ENCODE data around the gene CAPN5. TPM values are rescaled to one million over a fixed set of nuclear protein-coding genes. Genes with fewer than 3 reads are reported as not detected.
"Not testable (repeated sequence)": the region's sequence is repeated elsewhere in the genome, so short reads cannot be mapped to it uniquely, and the experiment has no call there.

The CAPN5 gene
- total RNA-seq, 1 experiment from 2014 or later = 1.7 TPM

DNA sequence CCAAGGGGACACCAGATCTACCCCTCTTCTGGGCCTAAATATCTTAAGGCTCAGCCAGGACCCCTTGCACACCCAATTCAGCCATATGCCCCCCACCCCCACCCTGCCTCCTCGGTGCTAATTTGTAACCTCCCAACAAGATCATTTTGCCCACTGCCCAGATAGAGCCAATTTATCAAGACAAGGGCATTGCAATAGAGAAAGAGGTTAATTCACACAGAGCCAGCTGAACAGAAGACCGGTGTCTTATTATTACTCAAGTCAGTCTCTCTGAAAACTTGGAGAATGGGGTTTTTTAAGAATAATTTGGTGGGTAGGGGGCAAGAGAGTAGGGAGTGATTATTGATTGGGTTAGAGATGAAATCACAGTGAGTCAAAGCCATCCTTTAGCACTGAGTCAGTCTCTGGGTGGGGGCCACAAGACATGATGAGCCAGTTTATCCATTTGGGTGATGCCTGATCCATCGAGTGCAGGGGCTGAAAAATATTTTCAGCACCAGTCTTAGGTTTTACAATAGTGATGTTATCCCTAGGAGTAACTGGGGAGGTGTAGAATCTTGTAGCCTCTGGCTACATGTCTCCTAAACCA is 9.9 kb upstream of the CAPN5 start:
- in situ Hi-C loops (cut with HindIII; ENCODE audit: low pct_unique_long_range_greater_than_20kb, low sequenced_read_pairs) = no loop called here
- DNase-seq (ENCODE audit: low read depth, low spot score) = no peak

DNA sequence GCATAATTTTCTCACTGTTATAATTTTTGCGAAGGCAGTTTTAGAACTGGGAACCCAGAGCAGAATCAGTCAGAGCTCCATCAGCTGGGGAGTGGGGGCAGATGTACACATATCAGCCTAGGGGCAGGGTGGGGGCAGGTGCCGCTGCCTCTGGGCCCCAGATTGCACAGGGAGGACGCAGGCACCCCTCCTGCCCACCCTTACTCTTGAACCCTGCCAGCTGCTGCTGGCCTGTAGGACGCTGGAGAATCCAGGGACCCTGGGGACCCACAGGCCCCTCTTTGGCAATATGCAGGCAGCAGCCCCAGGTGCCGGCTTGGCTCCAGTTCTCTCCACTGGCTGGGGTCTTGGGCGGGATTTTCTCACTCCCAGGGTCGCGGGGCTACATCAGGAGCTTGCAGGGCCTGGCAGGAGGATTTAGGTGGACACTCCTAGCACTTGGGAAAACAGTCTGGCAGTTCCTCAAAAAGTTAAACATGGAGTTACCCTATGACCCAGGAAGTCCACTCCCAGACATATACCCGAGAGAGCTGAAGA is 8.8 kb upstream of the CAPN5 start:
- in situ Hi-C loops (cut with HindIII; ENCODE audit: low pct_unique_long_range_greater_than_20kb, low sequenced_read_pairs) = no loop called here
- no peak for DNase-seq (ENCODE audit: low read depth, low spot score)

DNA sequence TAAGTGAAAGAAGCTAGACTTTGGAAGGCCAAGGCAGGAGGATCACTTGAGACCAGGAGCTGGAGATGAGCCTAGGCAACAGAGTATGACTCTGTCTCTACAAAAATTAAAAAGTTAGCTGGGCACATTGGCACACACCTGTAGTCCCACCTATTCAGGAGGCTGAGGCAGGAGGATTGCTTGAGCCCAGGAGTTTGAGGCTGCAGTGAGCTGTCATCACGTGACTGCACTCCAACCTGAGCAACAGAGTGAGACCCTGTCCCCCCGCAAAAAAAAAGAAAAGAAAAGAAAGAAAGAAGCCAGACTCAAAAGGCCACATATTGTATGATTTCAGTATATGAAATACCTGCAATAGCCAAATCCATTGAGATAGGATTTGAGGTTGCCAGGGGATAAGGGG is 7.9 kb upstream of the CAPN5 start:
- DNase-seq (ENCODE audit: low read depth, low spot score) = no peak
- in situ Hi-C loops (cut with HindIII; ENCODE audit: low pct_unique_long_range_greater_than_20kb, low sequenced_read_pairs) = no loop called here

DNA sequence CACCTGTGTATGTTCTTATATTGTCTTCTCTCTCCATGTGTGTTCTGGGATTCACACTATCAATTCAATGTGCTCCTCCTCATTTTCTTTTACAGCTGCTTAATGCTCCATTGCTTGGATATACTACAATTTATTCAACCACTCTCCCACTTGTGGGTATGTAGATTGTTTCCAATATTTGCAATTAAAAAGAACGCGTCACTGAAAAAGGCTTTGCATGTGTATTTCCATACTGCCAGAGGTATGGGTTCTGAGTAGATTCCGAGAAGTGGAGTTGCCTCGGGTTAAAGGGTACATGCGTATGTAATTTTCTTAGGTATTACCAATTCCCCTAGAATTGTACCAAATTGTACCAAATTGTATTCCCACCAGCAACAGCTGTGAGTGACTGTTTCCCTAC is 7.0 kb upstream of the CAPN5 start:
- in situ Hi-C loops (cut with HindIII; ENCODE audit: low pct_unique_long_range_greater_than_20kb, low sequenced_read_pairs) = no loop called here
- DNase-seq (ENCODE audit: low read depth, low spot score) = no peak

DNA sequence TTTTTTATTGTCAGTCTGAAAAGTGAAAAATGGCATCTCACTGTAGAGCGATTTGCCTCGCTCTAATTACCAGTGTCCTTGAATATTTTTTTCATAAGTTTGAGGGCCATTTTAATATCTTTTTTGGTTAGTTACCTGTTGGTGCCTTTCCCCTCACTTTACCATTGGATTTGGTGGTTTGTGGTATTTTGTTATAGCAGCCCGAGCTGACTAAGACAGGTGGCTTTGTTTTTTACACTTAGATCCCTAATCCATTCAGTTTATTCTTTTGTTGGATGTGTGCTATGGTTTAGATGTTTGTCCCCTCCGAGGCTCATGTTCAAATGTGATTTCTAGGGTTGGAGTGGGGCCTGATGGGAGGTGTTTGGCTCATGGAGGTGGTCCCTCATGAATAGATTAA is 6.5 kb upstream of the CAPN5 start:
- DNase-seq (ENCODE audit: low read depth, low spot score) = no peak
- in situ Hi-C loops (cut with HindIII; ENCODE audit: low pct_unique_long_range_greater_than_20kb, low sequenced_read_pairs) = no loop called here

DNA sequence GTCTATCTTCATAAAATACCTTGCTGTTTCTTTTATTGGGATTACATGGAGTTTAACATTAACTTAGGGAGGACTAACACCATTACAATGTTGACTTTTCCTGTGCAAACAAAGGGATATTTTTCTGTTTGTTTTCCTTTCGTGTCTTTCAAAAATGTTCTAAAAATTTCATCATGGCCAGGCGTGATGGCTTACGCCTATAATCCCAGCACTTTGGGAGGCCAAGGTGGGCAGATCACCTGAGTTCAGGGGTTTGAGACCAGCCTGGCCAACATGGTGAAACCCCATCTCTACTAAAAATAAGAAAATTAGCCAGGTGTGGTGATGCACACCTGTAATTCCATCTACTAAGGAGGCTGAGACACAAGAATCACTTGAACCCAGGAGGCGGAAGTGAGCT is 5.5 kb upstream of the CAPN5 start:
- in situ Hi-C loops (cut with HindIII; ENCODE audit: low pct_unique_long_range_greater_than_20kb, low sequenced_read_pairs); DNase-seq (ENCODE audit: low read depth, low spot score): not testable (repeated sequence)

DNA sequence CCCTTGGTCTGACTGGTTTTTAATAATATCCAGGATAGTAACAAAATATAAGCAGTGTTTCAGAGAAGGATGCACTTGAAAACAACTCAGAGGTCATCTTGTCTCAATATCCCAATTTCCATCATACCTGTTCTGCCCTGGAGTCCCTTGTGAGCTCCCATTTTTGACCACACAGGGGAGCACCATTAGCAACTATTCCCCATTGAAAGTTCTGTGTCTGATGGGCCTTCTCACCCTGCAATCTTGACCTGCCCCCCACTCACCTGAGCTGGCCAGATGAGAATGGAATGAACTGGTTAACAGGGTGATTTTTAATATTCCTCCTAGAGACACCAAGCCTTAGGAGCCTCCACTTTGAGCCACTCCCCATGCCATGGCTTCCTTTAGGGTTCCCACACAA is 3.8 kb upstream of the CAPN5 start:
- in situ Hi-C loops (cut with HindIII; ENCODE audit: low pct_unique_long_range_greater_than_20kb, low sequenced_read_pairs) = no loop called here
- no peak for DNase-seq (ENCODE audit: low read depth, low spot score)

DNA sequence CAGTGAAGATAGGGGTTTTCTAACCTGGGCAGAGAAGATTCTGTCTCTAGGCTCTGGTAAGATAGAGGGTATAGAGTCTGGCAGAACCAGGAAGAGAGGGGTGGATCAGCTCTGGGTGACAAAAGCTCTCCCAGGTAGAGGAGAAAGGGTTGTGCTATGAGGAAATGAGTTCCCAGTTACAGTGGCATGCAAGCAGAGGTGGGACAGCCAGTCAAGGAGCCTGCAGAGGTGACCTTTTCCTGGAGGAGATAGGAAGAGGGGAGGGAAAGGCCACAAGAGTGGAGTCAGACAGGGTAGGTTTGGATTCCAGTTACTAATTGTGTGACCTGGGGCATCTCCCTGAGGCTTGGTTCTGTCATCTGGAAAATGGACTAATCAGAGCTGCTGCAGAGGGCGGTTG is 3.4 kb upstream of the CAPN5 start:
- in situ Hi-C loops (cut with HindIII; ENCODE audit: low pct_unique_long_range_greater_than_20kb, low sequenced_read_pairs) = no loop called here

DNA sequence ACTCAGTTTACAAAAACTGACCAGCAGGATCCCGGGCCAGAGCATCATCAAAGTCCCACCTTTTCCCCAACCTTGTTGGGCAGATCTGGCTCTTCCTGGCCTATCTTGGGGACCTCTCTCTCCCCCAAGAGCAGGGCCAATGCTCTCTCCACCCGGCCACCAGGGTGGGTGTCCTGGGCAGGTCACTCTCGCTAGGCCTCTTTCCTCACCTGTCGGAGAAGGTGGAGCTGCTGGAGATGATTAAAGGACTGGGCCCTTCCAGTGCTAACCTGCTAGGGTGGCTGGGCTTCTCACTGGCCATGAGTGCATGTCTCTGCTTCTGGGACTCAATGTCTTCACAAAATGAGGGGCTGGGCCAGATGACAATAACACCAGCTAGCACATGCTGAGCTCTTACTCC is 2.9 kb upstream of the CAPN5 start:
- DNase-seq (ENCODE audit: low read depth, low spot score) = no peak
- in situ Hi-C loops (cut with HindIII; ENCODE audit: low pct_unique_long_range_greater_than_20kb, low sequenced_read_pairs) = no loop called here

More for the DNA sequence above, 3.4 kb upstream of the CAPN5 start:
- DNase-seq (ENCODE audit: low read depth, low spot score) = no peak

DNA sequence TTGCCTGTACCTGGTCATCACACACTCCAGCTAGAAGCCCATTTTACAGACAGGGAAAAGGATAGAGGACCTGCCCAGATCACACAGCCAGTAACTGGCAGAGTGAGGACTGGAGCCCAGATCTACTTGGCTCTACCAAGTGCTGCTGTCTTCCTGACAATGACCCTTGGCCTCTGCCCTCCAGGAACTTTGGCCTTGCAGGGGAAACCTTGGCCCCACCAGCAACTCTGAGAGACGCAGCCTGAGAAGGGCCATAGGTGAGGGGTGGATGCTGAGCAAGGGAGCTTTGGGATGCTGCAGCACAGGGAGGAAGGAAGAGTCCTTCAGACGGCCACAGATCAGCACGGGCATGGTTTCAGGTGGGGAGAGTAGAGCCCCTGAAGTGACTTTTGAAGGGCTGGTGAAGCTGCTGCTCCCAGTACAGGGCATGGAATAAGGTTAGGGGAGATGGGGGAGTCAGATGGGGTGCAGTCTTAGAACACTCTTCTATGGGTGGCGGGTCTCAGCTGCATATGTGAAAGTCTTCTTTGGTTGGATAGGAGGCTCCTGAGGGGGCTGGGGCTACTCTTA is 2.0 kb upstream of the CAPN5 start:
- in situ Hi-C loops (cut with HindIII; ENCODE audit: low pct_unique_long_range_greater_than_20kb, low sequenced_read_pairs) = no loop called here
- no peak for DNase-seq (ENCODE audit: low read depth, low spot score)

DNA sequence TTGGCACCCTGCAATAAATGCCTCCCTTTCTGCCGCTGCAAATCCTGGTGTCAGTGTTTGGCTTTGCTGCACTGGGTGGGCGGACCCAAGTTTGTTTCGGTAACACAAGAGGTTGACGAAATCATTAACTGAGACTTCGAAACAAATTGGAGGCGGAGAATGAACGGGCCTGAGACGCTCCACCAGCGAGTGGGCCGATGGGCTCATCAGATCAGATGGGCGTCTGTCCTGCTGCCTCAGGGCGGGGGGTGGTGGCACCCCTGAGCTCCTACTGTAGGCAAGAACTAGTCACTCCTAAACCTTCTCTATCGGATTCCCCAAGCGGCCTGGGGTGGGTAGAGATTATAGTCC is 918 bp upstream of the CAPN5 start:
- in situ Hi-C loops (cut with HindIII; ENCODE audit: low pct_unique_long_range_greater_than_20kb, low sequenced_read_pairs) = no loop called here
- no peak for DNase-seq (ENCODE audit: low read depth, low spot score)

DNA sequence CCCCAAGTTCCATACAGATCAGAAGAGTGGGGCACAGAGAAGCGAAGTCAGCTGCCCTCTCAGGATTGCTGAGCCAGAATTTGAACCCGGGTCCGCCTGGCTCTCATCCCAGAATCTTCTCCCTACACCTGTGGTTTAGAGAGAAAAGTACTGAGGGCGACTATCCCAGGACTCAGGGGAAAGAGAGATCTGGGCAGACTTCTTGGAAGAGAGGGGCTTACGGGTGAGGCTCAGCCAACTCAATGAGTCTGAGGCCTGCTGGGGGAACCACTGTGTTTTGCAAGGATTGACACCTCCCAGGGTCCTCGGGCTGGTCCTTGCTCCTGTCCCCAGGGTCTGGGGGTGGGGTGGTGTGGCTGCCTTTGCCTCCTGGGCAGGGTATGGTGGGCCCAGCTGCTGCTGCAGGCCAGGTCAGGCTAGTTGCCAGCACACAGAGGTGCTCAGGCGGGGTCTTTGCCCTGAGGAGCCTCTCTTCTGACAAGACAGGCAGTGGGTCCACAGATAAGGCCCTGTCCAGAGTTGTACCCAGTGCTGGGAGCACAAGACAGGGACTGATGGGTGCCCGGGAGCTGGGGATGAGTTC is 1.2 kb downstream of the CAPN5 start:
- DNase-seq (ENCODE audit: low read depth, low spot score) = no peak
- in situ Hi-C loops (cut with HindIII; ENCODE audit: low pct_unique_long_range_greater_than_20kb, low sequenced_read_pairs) = no loop called here

DNA sequence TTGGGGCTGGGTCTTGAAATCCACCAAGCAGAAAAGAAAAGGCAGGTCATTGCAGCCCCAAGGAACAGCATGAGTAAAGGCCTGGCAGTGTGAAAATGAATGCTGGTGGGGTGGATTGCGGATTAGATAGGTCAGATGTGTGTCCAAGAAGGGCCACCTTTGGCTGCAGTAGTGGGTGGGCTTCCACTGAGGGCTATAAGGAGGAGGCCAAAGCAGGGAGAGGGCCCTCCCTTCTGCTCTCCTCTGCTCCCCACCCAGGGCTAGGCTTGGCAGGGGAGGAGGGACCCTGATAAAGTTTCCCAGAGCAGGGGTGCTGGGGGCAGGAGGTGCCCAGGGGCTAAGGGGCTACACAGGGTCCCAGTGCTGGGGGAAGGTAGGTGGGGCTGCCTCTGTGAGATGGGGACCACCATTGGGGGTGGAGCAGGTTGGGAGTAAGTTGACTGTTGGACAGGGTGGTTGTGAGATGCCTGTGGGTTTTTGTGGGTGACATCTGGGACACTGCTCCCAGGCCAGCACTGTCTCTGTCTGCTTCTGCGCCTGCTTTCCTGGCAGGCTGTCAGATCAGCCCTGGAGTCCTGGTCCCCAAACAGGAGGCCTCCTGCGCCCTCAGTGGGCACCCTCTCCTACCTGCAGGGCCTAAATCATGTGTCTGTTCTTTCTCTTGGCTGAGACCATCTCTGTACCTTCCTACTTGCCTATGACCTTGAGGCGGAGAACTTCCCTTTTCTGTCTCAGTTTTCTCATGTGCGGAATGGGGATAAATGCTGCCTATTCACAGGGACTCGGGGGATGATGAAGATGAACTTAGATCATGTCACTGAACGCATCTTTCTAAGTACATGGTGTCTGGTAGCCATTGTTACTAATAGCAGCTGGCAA is 1.9 kb downstream of the CAPN5 start:
- no peak for DNase-seq (ENCODE audit: low read depth, low spot score)
- in situ Hi-C loops (cut with HindIII; ENCODE audit: low pct_unique_long_range_greater_than_20kb, low sequenced_read_pairs) = no loop called here

DNA sequence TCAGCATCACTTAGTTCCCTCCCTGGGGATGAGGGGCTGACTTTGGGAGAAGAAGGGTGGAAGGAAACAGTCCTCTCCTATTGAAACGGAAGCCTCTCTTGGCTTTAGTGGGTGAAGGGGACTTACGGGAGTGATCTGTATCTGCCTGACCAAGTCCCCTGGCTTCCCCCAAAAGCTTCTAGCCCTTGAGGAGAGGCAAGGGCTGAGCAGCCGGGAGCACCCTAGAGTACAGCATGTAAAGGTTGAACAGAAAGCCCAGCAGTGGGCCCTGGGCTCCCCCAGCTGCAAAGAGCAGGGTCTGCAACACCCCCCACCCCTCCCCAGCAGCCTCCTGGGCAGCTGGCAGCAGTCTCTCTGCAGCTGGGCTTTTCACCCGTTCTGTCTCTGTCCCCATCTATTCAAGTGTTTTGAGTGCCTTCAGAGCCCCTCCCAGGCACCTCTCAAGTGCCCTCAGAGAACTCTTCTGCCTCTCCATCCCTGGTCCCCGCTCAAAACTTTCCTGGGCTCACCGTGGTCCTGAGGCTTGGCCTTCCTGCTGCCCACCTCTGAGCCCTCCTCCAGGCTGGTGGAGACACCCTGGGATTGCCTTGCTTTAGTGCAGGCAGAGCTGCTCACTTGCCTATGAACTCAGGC is 2.7 kb downstream of the CAPN5 start:
- DNase-seq (ENCODE audit: low read depth, low spot score) = no peak
- in situ Hi-C loops (cut with HindIII; ENCODE audit: low pct_unique_long_range_greater_than_20kb, low sequenced_read_pairs) = no loop called here

DNA sequence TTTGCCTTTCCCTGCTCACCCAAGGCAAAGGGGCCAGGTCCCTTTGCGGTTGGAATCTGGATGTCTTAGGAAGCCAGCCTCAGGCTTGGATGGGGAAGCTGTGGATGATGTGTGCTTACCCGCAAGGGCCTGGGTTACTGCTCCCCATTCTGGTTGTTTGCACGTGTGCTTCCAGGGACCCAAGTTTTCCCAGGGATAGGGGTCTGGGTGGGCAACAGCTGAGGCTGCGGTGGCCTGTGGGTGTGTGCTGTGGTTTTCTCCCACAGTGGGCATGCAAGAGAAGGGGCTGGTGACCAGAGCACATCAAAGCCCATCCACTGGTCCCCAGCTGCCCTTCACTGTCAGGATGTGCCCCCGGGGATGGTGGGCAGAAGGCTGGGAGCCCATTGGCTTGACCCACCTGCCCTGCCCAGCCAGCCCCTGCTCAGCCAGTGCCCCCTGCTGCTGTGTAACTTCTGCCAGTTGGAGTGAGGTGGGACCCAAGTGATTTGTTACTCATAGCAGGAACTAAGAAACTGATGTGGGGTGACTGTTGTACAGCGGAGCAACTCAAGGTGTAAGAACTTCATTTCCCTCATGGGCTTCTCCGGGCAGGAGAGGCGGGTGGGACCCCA is 3.3 kb downstream of the CAPN5 start:
- no peak for DNase-seq (ENCODE audit: low read depth, low spot score)
- in situ Hi-C loops (cut with HindIII; ENCODE audit: low pct_unique_long_range_greater_than_20kb, low sequenced_read_pairs) = no loop called here

DNA sequence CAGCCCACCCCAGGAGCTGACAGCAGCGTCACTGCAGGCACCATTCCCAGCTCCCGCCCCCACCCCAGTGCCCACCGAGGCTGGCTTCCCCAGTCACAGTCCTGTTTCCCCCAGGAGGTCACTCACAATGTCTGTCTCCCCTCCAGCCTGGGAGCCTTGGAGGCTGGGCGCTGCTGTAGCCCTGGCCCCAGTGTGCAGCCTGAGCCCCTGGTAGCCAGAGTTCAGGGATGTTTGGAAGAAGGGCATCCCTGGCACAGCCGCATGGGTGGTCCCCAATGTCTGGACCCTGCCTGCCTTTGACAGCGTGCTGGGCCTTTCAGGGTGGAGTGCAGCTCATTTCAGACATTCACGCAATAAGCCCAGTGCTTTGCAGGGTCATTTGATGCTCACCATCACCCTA is 4.3 kb downstream of the CAPN5 start:
- in situ Hi-C loops (cut with HindIII; ENCODE audit: low pct_unique_long_range_greater_than_20kb, low sequenced_read_pairs) = no loop called here
- DNase-seq (ENCODE audit: low read depth, low spot score) = no peak

DNA sequence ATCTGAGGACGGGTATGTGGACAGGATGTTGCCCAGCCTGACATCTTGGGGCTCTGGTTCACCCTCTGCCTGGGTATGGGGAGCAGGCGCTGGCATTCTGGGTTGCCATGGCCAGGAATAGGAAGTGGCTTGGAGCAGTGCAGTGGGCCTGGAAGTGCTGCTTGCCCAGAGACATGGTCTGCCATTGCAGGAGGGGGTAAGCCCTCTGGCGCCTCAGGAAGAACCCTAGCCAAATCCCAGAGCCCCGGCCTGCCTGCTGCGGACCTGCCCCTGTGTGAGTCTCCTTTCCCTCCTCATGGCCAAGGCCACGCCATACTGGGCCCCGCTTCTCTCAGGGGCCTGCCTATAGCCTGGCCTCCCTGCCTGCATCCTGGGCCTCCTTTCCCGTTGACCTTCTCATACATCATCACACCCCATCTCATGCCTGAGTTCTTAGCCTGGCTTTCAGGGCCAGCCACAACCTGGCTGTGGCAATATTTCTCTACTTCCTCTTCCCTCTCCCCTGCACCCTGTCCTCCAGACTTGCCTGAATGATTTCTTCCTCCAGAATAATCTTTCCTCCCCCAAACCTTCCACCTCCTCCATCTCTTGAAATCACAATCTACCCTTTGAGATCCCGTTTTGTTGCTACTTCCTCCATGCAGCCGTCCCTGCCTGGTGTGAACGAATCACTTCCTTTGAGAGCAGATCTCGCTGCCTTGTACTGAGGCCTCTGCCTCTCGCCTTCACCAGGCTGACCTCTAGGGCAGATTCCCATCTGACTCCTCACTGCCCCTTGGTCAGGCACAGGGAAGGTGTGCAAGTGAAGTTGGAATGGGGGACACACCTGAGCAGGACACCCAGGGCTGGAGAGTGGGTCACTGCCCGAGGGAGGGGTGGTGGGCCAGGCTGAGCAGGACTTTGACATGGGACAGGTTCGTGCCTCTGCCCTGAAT is 5.2 kb downstream of the CAPN5 start:
- no peak for DNase-seq (ENCODE audit: low read depth, low spot score)
- in situ Hi-C loops (cut with HindIII; ENCODE audit: low pct_unique_long_range_greater_than_20kb, low sequenced_read_pairs) = no loop called here
